ENCODE results near the gene ATP2B2.

Gene ATP2B2

DNA sequence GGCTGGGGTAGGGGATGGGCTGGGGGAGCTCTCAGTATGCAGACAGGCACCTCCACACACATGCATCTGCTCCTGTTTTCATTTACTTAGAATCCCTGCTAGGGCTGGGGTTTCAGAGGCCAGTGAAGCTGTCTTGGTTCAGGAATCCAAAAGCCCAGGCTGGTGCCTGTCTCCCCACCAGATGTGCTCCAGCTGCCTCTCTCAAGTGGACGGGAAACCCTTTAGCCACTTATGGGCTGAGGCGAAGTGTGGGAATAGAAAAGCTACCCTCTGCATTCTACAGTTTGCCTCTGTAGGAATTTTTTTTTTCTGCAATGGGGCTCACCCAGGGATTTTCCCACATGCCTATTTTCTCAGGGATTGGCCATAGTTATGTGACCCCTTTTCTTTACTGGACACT is 72.5 kb downstream of the ATP2B2 start:
- no peak for DNase-seq

DNA sequence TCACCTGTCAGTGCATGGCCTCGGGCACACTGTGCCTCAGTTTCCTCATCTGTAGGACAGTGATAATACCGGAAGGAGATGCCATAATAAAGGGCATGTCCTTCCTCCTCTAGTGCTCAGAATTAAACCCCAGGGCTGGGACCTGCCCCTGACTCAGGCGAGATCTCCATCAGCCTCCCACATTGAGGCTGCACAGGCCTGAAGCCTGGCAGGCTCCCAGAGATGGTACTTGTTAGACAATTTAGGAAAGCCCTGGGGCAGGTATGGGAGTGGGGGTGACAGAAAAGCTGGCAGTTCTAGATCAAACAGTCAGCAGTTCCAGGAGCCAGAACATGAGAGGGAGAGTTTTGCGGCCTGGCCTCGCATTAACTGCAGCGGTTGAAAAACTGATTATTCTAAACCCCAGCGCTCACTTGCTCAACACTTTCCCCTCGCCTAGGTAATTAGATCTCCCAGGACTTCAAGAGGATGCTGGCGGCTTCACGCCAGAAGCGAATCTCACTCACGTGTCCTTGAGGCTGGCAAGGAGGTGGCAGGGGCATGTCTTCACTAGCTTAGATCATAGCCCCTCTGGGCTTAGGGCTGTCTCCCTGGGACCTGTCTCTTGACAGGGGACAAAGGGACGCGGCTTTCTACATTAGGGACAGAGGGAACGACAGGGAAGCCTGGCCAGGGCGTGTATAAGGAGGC is 73.1 kb downstream of the ATP2B2 start:
- peak in 3 of 51 donors; percentile 4 to 11 (median 5) for DNase-seq

DNA sequence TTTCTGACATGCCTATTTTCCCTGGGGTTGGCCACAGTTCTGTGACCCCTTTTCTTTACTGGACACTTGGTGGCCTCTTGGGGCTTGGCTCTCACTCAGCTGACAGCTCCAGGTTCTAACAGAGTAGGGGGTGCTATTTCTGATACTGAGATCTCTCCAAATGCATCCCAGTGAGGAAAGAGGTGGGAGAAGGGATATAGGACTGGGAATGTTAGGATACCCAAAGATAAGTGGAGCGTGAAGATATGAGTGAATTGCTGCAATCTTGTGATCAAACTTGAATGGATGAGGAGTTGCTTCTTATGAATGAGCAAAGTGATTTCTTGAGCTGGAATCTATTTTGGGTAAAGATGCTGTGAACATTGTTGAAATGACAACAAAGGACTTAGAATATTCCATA is 74.6 kb downstream of the ATP2B2 start:
- no peak for DNase-seq

DNA sequence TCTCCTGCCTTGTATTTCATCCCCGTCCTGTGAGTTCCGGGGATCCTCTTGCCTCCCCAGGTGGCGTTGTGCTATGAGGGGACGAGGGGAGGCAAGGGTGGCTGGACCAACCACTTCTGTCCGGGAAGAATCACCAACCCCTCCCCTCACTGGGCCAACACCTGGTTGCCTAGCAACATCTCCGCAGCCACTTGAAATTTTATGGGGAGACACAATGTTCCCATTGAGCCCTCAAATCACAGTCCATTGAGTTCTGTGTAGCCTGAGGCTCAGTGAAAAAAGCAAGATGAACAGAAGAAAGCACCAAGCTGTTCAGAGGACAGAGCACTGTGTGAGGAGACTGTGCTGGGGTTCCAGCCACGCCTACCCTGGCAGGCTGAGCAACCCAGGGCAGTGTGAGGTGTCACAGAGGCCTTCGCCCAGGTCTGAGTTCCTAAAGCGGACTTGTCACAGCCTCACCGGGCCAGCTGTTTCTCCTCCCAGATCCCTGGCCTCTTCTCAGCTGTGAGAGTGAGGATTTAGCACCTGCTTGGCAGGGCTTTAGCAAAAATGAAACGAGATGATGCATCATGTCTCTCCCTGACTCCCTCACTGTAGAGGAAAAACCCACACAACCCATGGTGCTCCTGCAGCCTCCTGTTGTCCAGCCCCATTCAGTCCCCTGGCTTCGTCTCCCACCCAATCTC is 76.8 kb downstream of the ATP2B2 start:
- peak in 5 of 51 donors; percentile 5 to 30 (median 25) for DNase-seq

DNA sequence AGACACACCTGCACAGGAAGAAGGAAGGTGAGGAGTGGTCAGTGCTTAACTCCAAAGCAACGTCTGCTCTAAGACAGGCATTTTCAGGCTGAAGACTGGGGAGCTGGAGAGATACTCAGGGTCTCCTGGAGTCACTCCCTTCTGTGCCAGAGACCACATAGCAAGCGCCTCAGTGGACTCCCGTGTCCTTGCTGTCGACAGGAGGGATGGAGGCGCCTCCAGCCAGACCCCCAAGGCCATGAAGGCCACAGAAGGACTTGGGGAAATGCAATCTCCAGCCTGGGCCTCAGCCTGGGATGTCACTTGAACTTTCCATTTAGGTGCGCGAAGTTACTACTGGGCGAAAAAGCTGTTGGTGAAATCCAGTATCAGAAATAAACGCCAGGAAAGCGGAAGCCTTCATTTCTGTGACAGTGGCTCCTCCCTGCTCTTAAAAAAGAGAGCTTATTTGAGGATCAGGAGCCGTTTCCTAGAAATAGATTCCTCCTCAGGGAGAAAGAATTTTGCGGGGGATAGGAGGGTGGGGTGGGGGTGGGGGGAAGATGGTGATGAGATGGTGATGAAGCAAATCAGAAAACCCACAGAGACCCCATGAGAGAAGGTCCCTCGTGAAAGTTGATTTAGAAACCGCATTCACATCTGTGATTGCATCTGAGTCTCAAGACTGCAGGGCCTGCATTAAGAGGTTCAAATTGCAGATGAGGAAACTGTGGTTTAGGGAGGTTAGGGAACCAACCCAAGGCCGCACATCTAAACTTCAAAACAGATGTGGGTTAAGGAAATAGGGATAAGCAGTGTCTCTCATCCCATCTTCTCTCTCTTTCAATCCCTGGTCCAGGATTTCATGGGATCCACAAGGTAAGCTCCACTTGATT is 78.8 kb downstream of the ATP2B2 start:
- no peak for DNase-seq

DNA sequence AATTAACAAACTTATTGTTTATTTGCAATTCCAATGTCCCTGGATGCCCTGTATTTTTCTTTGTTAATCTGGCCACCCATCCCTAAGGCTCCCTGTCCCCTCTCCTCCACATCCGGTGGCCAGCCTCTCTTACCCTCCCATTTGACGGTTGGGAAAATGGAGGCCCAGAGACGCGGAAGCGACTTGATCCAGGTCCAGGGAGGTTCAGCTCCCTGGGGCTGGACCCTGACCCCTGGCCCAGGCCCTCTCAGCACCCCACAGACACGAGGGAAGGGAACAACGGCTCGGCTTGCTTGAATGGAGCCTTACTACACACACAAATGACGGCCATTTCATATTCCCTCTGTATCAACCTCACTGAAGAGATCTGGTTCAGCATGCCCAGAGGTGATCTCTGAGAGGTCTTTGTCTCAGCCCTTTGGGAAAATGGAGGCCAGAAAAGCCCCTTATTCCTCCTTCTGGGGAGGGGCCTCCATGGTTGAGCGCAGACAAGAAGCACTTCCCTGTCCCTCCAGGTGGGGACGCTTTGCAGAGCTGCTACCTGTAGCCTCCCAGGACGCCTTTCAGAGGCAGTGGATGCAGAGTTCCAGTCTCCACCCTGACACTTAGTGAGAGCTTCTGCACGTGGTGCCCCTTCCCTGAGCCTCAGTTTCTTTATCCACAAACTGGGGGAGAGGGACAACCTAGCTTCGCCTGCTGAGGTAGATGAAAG is 82.1 kb downstream of the ATP2B2 start:
- no peak for DNase-seq

DNA sequence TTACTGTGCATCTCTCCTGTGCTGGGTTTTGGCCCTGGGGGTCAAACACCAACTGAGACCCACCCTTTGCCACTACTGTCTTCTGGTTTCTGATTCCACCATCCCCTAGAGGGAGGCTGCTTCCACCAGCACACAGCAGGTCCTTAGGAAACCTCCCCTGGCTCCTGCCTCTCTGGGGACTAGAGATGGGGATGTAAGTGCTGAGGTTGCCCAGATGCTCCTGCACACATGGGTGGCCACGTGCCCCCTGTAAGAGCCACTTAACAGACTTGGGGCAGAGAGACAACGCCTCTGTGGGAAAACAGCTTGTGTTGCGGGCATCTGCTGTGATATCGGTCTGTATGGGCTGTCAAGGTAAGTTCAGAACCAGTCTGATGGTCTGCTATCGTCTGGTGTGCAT is 83.4 kb downstream of the ATP2B2 start:
- DNase-seq = no peak

DNA sequence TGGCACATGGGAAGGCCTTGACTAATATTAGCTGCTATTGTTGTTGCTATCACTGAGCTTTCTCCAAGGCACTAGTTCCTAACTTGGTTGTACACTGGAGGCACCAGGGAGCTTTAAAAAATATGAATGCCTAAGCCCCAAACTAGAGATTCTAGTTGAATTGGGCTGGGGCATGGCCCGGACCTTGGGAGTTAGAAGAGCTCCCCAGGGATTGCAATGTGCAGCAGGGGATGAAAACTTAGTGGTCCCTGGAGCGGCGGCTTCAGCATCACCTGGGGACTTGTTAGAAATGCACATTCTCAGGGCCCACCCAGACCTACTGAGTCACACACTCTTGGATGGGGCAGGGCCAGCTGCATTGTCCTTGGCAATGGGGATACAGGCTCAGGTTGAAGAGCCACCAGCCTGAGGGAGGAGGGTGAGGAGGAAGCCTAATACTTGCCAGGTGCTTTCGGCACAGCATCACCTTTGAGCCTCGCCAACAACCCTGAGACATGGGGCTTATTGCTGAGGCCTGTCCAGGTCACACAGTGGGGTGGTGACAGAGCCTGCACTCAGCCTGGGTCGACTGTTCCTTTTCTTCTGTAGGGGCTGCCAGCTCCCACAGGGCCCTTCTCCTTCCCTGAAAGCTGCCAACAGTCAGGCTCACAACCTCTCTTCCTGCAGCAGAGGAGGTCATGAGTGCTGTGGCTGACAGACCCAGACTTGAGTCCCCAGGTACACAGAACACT is 84.5 kb downstream of the ATP2B2 start:
- no peak for DNase-seq

DNA sequence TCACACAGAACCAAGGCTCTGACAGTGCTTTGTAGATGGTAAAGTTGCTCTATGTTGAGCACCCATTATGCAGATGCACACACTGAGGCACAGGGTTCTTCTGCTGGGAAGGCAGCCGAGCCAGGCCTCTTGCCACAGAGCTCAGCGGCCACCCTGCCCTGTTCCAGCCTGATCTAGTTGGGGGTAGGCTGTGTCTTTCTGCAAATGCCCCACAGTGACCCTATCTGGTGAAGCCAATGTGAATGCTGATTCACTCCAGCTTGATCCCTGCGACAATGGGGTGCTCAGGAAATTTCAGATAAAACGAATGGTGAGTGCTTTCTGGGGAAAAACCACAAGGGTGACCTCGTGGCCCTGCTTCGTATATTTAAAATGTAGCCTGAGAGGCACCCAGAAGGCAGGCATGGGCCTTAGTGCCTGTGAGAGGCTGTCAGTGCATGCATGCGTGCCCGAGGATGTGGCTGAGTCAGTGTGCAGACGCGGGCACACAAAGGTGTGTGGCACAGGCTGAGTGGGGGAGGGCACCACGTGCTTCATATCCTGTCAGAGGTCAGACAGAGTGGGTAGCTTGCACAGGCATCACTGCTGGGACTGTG is 85.7 kb downstream of the ATP2B2 start:
- no peak for DNase-seq

DNA sequence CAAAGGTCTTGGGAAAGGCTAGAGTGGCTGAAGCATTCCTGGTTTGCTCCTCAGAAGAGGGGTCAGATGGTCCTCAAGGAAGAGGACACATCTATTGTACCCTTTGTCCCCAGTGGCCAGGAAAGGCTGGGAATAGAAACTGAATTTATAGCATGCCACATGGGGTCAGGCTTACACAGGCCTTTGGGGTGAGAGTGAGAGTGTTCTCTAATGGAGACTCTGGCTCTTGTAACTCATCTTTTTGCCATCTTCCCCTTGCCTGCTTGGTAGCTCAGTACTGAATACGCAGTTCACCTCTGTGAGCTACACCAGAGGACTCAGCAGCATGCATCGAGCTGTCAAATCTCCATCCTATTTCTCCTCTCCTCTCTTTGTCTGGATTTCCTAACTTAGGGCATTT is 87.5 kb downstream of the ATP2B2 start:
- no peak for DNase-seq

DNA sequence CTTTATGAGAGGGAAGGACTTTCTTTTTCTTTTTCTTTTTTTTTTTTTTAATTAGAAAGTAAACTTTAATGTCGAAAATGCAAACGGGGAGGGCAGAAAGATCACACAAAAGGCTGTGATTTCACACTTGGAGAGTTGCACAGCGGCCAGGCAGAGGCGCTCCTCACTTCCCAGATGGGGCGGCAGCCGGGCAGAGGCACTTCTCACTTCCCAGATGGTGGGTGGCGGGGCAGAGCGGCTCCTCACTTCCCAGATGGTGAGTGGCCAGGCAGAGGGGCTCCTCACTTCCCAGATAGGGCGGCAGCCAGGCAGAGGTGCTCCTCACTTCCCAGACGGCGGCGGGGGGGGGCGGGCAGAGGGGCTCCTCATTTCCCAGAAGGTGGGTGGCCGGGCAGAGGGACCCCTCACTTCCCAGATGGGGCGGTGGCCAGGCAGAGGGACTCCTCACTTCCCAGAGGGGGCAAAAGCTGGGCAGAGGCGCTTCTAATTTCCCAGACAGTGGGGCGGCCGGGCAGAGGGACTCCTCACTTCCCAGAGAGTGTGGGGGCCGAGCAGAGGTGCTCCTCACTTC is 88.6 kb downstream of the ATP2B2 start:
- DNase-seq = no peak

DNA sequence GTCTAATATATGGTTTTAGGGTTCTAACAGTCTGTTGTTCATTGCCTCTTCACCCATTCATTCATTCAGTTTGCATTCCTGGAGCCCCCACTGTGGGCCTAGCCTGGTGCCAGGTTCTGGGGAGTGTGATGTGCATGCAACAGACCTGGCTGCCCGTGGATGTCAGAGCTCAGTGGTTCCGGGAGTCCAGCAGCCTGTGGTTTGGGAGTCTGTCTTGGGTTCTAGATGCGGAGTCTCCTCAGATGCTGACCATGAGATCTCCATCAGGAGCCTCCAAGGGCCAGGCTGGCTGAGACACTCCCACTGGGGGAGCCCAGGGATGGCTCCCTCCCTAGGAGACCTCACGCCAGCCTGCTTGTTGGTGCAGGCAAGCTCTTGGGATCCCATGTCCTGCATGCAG is 92.3 kb downstream of the ATP2B2 start:
- DNase-seq = no peak

DNA sequence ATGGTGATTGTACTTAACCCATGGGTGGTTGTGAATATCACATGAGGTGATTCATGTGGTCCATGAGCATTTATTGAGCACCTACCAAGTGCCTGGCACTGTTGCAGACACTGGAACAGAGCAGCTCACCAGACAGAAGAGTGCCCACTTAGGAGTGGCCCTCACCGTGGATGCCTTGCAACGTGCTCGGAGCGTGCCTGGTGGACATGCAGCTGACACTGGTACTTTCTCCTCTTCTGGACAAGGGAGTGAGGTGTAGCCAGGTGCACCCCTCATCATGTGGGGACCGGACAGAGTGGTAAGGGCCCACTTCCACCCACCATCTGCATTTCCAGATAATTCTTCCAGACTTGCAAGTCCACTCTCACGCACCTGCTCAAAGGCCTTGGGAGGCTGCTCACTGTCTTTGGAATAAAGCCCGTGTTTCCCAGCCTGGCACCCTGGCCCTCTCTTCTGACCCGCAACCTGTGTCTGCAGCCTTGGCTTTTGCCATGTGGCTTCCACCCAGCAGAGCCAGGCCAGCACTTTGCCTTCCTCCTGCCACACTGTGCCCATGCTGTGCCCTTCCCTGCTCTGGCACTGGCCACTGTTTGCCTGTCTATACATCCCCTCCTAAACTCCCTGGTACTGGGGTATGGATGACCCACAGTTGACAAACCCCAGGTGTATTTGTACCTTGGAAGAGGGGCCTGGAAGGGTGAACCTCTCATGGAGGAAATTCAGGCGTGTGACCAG is 93.6 kb downstream of the ATP2B2 start:
- no peak for DNase-seq

DNA sequence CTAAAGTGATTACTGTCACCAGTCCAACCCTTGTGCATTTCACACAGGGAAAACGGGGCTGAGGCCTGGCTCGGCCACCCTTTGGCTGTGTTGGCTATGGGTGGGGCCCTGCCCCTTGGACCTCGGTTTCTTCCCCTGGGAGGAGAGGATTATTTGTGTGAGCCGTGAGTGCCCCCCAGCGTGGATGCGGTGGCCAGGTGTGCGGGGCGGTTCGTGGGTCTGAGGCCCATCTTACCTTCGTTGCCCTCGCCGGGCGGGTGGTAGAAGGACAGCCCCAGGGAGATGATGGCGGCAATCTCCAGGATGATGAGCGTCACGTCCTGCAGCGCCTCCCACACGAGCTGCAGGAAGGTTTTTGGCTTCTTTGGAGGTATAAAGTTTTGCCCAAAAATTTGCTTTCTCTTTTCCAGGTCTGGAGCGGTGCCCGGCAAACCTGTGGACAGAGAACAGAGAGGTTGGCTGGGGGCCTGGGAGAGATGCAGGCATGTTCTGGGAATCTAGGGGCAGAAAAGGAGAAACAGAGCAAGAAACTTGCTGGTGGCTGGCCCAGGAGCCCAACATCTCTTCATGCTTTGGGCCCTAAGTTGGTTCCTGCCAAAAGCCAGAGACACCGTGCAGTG is 94.9 kb downstream of the ATP2B2 start:
- no peak for DNase-seq

DNA sequence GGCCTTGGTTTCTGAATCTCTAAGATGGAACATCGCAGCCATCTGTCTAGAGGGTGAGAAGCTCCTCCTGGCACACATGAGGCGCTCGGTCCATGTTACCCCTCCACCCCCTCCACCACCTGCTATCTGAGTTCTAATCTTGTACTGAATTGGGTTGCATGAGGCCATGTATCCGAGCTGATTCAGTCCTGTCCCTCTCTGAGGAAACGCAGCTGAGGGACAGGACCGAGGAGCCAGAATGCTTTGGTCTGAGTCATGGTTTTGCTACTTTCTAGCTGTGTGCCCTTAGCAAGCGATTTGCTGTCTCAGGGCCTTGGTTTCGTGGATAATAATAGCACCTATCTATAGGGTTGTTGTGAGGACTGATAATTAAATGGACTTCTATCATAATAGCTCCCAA is 96.7 kb downstream of the ATP2B2 start:
- DNase-seq = peak in 1 of 51 donors; percentile 45

DNA sequence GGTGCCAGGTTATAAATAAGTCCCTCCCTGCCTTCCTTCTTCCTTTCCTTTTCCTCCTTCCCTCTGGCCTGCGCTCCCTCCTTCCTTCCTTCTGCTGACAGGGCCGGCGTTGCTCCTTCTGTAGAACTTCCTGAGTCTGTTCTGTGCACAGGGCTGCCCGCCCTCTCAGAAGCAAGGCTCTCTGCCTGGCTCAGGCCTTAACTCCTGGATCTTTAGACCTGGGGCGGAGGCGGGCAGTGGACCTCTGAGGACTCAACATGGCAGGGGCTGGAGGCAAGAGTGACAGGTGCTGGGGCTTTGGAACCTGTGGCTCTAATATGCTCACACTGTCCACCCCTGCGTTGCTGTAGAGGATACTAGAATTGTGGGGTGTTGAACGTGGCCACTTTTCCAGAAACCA is 98.0 kb downstream of the ATP2B2 start:
- DNase-seq = no peak

DNA sequence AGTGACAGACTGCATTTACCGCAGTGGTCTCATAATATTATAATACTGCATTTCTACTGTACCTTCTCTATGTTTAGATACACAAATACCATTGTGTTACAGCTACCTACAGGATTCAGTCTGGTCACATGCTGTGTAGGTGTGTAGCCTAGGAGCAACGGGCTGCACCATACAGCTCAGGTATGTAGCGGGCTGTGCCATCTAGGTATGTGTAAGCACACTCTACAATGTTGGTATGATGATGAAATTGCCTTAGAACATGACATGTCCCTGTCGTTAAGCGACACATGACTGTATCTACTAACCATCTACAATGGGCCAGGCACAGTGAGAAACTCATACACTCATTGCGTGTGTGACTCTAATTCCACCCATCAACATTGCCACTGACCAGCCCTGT is 99.0 kb downstream of the ATP2B2 start:
- no peak for DNase-seq

DNA sequence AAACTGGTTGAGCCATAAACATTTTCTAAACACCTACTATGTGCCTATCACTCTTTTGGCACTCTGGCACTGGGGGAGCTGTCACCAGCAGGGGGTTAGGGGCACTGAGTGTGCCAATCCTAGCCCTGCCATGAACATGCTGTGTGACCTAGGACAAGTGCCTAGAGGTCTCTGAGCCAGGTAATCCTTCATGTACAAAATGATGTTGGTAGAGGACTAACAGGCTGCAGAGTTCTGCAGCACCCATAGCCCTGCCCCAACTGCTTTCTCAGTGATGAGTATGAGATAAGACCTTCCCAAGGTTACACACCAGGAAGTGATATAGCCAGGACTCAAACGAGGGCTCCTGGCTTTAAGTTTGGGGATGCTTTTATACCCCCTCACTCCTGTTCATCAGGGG is 99.6 kb downstream of the ATP2B2 start:
- no peak for DNase-seq

DNA sequence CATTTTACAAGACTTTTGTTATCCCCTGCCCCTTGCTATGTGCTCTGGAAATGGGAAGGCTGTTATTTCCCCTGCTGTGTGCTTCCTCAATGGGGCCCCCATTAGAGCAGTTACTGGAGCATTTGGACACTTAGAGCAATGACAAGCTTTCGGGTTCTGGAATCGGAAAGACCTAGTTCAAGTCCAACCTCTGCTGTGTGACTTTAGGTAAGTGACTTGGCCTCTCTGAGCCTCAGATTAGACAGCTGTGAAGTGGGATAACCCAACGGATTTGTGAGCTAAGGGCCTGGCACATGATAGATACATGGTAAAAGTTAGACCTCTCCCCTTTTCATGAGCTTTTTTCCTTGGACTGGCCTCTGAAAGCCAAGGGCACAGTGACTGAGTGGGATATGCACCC is 100.5 kb downstream of the ATP2B2 start:
- no peak for DNase-seq

Data from hypothalamus (tissue), 51 donors.